HS-27A (cell line): ENCODE measurements around the gene DNAAF5.
"Not testable (repeated sequence)": the region's sequence is repeated elsewhere in the genome, so short reads cannot be mapped to it uniquely, and the experiment has no call there.

Source experiments
- DNase-seq: peaks from one replicate; pipeline ENCODE4 v3.0.0-alpha.2; 2012; ENCODE audit warnings: low read depth, missing footprints

DNAAF5 gene

DNA sequence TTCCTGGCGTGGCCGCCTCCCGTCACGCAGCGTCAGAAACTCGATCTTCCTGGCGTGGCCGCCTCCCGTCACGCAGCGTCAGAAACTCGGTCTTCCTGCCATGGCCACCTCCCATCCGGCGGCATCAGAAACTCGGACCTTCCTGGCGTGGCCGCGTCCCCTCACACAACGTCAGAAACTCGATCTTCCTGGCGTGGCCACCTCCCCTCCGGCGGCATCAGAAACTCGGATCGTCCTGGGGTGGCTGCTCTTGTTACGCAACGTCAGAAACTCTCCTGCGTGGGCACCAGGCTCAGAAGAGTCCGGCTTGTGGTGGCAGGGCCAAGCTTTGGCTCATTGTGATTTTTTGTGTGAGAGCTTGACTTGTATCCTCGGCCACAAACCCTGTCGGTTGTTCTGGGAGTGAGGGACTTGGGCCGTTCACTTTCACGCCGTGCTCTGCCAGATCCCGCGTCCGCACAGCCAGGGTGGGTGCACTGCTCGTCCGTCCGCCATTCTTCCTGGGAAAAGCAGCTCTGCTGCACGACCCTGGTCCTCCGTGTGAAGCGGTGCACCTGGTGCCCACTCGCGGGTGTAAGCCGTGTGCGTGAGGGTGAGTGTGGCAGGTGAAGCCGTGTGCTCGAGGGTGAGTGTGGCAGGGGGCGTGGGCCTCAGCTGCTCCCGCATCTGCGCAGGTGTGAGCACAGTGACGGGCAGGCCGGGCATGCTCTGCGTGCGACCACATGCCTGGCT lies 56.4 kb downstream of the DNAAF5 start:
- DNase-seq: no peak

DNA sequence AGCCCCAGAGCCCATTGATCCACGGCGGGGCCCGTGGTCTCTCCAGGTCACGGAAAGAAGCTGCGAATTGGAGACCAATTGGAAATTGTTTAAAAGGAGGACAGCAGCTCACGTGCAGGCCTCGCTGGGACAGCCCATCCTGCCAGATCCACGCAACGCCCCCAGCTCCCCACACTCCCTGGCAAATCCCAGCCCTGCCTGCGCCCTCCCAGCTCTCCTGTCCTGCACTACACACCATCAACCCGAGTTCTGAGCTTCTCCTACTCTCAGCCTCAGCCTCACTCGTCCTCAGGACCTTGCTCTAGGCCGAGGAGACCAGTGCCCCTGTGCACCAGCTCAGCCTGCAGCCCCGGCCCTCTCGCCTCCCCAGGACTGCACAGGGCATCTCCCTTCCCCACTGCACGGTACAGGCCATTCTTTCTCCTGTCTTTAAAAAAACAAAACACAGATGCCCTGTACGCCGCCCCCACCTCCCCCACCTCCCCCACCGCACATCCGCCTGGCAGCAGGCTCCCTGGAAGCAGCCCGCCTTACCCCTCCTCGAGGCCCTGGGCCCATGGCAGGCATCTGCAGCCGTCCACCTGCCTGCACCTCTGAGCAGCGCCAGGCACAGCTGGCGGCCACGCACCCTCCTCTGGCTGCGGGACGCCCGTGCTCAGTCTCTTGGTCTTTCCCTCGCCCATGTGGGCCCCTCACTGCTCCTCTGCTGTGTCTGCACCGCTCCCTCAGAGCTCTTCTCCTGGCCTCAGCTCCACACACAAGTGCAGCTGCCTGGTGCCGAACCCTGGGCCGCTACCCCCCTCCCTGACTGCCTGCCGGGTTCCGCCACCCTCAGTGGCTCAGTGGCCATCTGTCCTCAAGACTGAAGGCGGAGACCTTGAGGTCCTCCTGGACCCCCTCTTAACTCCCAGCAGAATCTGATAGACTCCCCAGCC lies 57.3 kb downstream of the DNAAF5 start:
- no peak for DNase-seq

DNA sequence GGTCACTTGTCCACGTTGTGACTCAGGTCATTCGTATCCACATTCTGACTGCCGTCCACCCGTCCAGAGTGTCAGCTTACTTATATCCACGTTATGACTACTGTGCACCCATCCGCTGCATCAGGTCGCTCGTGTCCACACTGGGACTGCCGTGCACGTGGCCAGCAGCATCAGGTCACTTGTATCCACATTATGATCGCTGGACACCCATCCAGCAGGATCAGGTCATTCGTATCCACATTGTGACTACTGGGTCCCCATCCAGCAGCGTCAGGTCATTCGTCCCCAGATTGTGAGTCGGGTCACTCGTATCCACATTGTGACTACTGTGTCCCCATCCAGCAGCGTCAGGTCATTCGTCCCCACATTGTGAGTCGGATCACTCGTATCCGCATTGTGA lies 58.5 kb downstream of the DNAAF5 start:
- no peak for DNase-seq

DNA sequence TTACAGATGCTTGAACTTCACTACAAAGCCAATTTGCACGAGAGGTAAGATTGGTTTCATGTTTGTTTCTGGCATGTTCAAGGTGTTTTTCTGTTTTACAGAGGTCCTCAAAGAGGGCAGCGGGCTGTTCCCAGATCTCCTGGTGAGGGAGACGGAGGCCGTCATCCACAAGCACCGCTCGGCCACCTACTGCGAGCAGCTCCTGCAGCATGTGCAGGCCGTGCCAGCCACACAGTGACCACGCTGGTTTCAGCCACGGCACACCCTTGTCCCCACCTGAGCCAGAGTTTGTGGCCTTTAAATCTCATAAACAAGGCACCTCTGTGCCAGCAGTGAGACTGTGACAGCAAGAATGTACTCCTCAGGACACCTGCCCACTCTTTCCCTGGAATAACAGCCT lies 58.9 kb downstream of the DNAAF5 start:
- no peak for DNase-seq

DNA sequence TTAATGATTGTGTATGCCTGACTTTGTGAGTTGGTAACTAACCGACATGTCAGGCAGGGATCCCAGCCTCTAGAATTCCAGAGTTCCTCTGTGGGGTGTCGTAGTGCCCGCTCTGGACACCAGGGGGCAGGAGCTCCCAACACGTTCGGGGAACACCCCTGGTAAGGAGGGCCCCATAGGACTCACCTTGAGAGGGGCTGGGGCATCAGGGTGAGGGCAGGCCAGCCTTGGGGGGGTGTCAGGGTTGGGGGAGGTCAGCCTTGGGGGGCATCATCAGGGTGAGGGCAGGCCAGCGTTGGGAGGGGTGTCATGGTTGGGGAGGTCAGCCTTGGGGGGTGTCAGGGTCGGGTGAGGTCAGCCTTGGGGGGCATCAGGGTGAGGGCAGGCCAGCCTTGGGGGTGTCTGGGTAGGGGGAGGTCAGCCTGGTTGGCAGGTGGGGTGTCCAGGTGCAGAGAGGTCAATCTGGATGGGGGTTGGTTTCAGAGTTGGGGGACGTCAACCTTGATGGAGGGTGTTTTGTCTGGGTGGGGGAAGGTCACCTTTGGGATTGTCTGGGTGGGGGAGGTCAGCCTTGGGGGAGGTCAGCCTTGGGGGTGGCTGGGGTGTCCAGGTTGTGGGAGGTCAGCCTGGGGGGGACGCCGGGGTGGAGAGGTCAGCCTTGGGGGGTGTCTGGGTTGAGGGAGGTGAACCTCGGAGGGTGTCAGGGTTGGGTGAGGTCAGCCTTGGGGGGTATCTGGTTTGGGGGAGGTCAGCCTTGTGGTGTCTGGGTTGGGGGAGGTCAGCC lies 60.2 kb downstream of the DNAAF5 start:
- no peak for DNase-seq

DNA sequence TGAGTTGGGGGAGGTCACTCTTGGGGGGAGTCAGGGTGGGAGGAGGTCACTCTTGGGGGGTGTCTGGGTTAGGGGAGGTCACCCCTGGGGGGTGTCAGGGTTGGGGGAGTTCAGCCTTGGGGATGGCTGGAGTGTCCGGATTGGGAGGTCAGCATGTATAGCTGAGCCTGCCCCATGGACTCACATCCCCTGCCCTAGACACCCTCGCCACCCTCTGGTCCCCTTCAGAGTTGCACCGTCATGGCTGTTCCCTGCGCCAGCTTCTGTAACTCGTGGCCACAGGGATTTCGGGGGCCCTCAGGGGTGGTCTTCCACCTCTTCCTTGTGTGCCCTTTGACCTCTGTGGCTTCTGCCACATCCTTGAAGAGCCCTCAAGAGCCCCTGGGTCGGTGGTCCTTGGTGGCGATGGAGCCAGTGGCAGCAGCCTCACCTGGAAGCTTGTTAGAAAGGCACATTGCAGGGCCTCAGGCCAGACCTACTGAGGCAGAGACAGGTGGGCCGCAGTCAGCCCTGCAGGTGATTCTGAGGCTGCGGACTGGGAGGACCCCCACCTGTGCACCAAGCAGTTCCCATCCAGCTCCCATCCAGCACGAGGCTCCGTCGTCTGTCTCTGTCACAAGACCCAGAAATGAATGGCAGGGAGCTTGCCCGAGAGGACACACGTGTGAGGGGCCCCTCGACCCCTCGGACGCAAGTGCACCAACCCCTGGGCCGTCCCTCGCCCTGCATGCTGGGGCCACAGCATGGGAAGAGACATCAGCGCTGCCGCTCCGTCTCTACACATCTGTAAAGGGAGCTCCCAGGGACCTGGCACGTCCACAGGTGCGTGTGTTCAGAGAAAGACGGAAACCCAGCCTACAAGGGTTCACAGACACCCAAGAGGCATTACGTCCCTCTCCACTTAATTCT lies 61.1 kb downstream of the DNAAF5 start:
- DNase-seq: no peak

DNA sequence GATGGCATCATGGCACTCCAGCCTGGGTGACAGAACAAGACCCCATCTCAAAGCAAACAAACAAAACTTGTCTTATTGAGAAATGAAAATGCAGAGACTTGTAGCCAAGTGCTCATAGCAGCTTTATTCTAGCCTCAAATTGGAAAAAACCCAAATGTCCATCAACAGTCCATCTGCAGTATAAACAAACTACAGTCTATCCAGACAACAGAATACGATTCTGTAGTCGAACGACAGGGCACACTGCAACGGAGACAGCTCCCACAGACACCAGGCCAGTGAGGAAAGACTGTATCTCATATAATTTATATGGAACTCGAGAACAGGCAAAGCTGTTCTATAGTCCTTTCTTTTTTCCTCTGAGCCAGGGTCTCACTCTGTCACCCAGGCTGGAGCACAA lies 65.0 kb downstream of the DNAAF5 start:
- DNase-seq: no peak

DNA sequence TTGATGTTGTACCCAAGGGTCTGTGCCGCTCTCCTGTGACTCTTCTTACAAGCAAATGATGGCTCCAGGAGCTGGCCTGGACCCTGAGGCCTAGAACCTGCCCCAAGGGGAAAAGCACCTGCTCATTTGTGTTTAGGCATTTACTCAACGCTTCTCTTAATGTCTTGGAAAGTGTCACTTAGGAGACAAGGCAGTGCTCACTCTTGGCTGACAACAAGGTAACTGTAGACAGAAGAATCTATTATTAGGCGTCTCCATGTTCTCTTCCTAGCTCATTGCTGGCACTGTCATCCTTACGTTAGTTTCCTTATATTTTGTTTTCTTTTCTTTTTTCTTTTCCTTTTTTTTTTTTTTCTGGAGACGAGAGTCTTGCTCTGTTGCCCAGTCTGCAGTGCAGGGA lies 67.7 kb downstream of the DNAAF5 start:
- DNase-seq: no peak

DNA sequence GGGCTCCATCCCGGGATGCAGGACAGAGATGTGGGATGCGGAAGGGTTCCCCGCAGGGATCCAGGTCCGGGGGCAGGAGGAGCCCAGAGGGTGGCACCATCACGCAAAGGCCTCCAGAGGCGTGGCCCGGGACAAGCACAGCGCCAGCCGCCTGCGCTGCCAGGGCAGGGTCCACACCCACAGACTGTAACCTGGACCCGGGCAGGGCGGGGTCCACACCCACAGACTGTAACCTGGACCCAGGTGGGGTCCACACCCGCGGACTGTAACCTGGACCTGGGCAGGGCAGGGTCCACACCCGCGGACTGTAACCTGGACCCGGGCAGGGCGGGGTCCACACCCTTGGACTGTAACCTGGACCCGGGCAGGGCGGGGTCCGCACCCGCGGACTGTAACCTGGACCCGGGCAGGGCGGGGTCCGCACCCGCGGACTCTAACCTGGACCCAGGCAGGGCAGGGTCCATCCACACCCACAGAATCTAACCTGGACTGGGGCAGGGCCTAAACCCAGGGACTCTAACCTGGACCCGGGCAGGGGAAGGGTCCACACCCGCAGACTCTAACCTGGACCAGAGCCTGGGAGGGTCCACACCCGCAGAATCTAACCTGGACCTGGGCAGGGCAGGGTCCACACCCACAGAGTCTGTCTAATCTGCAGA lies 68.3 kb downstream of the DNAAF5 start:
- no peak for DNase-seq

DNA sequence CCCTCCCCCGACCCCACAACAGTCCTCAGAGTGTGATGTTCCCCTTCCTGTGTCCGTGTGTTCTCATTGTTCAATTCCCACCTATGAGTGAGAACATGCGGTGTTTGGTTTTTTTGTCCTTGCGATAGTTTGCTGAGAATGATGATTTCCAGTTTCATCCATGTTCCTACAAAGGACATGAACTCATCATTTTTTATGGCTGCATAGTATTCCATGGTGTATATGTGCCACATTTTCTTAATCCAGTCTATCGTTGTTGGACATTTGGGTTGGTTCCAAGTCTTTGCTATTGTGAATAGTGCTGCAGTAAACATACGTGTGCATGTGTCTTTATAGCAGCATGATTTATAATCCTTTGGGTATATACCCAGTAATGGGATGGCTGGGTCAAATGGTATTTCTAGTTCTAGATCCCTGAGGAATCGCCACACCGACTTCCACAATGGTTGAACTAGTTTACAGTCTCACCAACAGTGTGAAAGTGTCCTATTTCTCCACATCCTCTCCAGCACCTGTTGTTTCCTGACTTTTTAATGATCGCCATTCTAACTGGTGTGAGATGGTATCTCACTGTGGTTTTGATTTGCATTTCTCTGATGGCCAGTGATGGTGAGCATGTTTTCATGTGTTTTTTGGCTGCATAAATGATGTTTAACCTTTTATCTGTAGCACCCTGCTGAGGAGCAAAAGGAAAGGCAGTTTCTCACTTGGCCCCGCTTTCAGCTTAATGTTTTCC lies 70.1 kb downstream of the DNAAF5 start:
- not testable (repeated sequence) for DNase-seq

DNA sequence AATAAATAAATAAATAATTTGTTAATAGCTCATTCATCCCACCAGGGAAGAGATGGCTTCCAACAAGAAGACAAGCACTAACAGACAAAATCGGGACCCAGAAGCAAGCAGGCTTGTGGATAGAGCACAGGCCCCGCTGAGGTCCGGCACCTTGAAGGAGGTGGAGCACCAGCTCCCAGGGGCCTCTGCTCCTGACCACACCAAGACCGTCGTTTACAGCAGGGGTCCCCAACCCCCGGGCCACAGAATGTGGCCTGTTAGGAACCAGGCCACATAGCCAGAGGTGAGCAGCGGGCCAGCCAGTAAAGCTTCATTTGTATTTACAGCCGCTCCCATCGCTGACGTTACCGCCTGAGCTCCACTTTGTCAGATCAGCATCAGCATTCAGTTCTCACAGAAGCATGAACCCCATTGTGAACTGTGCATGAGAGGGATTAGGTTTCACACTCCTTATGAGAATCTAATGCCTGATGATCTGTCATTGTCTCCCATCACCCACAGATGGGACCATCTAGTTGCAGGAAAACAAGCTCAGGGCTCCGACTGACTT lies 72.5 kb downstream of the DNAAF5 start:
- no peak for DNase-seq

DNA sequence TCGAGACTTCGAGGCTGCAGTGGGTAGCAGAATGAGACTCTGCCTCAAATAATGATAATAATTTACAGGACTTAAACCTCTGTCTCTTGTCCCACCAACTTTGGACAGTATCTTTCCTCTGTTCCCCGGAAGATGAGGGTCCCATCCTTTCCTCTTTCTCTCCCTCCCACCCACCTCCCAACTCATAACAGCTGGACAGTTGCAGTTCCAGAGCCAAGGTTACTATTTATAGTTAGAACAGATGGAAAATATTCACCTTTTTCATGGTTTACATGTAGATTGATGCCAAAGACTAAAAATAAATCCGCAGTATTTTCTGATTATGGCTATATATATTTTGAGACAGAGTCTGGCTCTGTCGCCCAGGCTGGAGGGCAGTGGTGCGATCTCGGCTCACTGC lies 74.2 kb downstream of the DNAAF5 start:
- DNase-seq: no peak

DNA sequence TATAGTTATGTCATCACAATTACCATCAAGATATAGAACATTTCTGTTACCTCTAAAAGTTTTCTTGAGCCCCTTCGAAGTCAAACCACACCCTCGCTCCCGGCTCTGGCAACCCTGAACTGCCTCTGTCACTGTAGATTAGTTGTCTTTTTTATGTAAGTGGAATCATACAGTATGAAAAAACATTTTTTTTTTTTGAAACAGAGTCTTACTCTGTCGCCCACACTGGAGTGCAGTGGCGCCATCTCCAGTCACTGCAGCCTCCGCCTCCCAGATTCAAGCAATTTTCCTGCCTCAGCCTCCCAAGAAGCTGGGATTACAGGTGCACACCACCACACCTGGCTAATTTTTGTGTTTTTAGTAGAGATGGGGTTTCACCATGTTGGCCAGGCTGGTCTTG lies 74.9 kb downstream of the DNAAF5 start:
- DNase-seq: not testable (repeated sequence)

DNA sequence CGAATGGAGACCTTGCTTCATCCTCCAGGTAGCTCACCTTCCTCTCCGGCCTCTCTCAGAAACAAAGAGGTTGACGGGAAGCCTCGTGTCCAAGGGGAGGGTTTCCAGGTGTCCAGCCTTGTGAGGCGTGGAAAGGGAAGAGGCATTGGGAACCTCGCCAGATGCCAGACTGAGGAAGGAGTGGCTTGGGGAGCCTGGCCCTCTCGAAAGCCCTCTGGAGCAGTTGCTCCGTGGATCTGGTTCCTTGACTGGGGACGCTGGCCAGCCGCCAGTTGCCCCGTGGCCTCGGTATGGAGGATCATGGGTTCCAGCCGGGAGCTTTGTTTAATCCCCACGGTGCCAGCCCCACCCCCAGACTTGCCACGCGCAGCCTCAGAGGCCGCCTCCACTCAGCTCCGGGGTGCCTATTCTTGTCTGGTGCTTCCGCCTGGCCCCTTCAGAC lies 75.5 kb downstream of the DNAAF5 start:
- DNase-seq: no peak

DNA sequence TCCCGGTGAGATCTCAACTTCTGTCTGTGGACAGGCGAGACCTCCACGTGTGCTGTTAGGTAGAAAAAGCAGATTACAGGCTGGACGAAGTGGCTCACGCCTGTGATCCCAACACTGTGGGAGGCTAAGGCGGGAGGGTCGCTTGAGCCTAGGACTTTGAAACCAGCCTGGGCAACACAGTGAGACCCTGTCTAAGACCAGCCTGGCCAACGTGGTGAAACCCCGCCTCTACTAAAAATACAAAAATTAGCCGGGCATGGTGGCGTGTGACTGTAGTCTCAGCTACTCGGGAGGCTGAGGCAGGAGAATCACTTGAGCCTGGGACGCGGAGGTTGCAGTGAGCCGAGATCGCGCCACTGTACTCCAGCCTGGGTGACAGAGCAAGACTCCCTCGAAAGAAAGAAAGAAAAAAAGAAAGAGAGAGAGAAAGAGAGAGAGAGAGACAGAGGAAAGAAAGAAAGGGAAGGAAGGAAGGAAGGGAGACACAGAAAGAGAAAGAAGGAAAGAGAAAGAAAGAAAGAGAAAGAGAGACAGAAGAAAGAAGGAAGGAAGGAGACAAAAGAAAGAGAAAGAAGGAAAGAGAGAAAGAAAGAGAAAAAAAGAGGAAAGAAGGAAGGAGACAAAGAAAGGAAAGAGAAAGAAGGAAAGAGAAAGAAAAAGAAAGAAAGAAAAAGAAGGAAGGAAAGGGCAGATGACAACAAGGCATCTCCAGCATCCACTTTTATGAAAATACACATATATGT lies 76.2 kb downstream of the DNAAF5 start:
- DNase-seq: no peak

DNA sequence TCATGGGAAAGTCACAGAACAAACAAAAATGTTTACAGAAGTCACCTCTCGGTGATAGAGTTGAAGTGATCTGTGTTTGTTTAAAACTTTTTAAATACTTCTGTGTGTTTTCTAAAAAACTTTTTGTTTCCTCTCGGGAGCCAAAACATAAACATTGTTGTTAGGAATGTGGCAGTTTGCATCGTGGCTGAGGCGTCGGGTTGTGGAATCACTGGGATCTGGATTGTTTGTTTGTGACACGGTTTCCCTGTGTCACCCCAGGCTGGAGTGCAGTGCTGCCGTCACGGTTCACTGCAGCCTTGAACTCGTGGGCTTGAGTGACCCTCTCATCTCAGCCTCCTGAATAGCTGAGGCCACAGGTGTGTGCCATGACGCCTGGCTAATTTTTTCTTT lies 76.7 kb downstream of the DNAAF5 start:
- no peak for DNase-seq

DNA sequence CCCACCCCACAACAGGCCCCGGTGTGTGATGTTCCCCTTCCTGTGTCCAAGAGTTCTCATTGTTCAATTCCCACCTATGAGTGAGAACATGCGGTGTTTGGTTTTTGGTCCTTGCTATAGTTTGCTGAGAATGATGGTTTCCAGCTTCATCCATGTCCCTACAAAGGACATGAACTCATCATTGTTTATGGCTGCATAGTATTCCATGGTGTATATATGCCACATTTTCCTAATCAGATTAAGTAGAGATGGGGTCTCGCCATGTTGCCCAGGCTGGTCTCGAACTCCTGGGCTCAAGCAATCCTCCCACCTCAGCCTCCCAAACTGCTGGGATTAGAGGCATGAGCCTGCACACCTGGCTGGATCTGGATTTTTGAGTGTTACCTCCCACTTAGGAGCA lies 77.3 kb downstream of the DNAAF5 start:
- DNase-seq: not testable (repeated sequence)

DNA sequence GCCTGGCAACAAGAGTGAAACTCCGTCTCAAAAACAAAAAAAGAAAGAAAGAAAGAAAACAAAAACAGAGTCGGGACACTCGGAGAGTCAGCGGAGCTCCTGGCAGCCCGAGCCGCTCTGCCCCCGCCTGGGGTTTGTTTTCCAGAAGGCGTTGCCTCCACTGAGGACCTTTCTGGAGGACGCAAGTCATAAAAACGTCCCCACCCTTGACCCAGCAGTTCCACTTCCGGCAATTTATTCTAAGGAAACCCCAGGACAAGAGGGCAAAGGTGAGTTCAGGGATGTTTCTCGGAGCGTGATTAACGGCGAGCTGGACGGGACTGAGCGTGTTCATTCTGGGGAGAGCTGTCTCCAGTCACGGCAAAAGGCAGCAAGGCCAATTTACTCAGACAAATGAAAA lies 78.8 kb downstream of the DNAAF5 start:
- DNase-seq: no peak
